Measurements from ENCODE around the gene ASPSCR1. TPM values are rescaled to one million over a fixed set of nuclear protein-coding genes. Genes with fewer than 3 reads are reported as not detected.
"Not testable (repeated sequence)": the region's sequence is repeated elsewhere in the genome, so short reads cannot be mapped to it uniquely, and the experiment has no call there.

ASPSCR1 gene
- total RNA-seq, 1 donor from 2014 or later, result 25.5 TPM

GRCh38 chr17:81973432-81973831 is 4.0 kb upstream of the ASPSCR1 start:
- no peak for DNase-seq (ENCODE audit: low spot score)
- intact Hi-C loops (cut with DNase I), result no loop called here

GRCh38 chr17:81976332-81977210 is 858 bp upstream of the ASPSCR1 start:
- intact Hi-C loops (cut with DNase I), result loop anchor here (5.0 kb wide), 1 partner anchor 46 kb away; the partner anchor contains the start of genes CENPX and LRRC45
- DNase-seq (ENCODE audit: low spot score), result no peak

GRCh38 chr17:81978524-81979298 is 1.3 kb downstream of the ASPSCR1 start:
- no peak for DNase-seq (ENCODE audit: low spot score)
- intact Hi-C loops (cut with DNase I), result loop anchor here (5.0 kb wide), 1 partner anchor 44 kb away; the partner anchor contains the start of genes CENPX and LRRC45

- intact Hi-C loops (cut with DNase I), result no loop called here
- no peak for DNase-seq (ENCODE audit: low spot score)
Observed at GRCh38 chr17:81980122-81980521, 2.7 kb downstream of the ASPSCR1 start.

GRCh38 chr17:81980707-81981343 is 3.4 kb downstream of the ASPSCR1 start:
- intact Hi-C loops (cut with DNase I), result no loop called here
- DNase-seq (ENCODE audit: low spot score), result no peak

- DNase-seq (ENCODE audit: low spot score); intact Hi-C loops (cut with DNase I): not testable (repeated sequence)
Observed at GRCh38 chr17:81981511-81981910, 4.1 kb downstream of the ASPSCR1 start.

GRCh38 chr17:81983011-81983638 is 5.7 kb downstream of the ASPSCR1 start:
- no peak for DNase-seq (ENCODE audit: low spot score)

GRCh38 chr17:81983639-81984373 is 6.4 kb downstream of the ASPSCR1 start:
- intact Hi-C loops (cut with DNase I), result no loop called here
- DNase-seq (ENCODE audit: low spot score), result no peak

More at GRCh38 chr17:81983011-81983638, 5.7 kb downstream of the ASPSCR1 start:
- intact Hi-C loops (cut with DNase I), result no loop called here

- intact Hi-C loops (cut with DNase I), result no loop called here
- no peak for DNase-seq (ENCODE audit: low spot score)
Observed at GRCh38 chr17:81984773-81985410, 7.5 kb downstream of the ASPSCR1 start.

GRCh38 chr17:81986606-81987005 is 9.2 kb downstream of the ASPSCR1 start:
- DNase-seq (ENCODE audit: low spot score), result no peak
- intact Hi-C loops (cut with DNase I), result no loop called here

GRCh38 chr17:81987161-81987770 is 9.8 kb downstream of the ASPSCR1 start:
- no peak for DNase-seq (ENCODE audit: low spot score)
- intact Hi-C loops (cut with DNase I), result no loop called here

- no peak for DNase-seq (ENCODE audit: low spot score)
- intact Hi-C loops (cut with DNase I), result no loop called here
Observed at GRCh38 chr17:81990836-81991683, 13.6 kb downstream of the ASPSCR1 start.

GRCh38 chr17:81991684-81992305 is 14.4 kb downstream of the ASPSCR1 start:
- intact Hi-C loops (cut with DNase I), result no loop called here

GRCh38 chr17:81992306-81993102 is 15.1 kb downstream of the ASPSCR1 start:
- DNase-seq (ENCODE audit: low spot score), result no peak
- intact Hi-C loops (cut with DNase I), result no loop called here

More at GRCh38 chr17:81991684-81992305, 14.4 kb downstream of the ASPSCR1 start:
- peak; percentile 85 for DNase-seq (ENCODE audit: low spot score)

GRCh38 chr17:81993729-81994592 is 16.5 kb downstream of the ASPSCR1 start:
- intact Hi-C loops (cut with DNase I), result no loop called here
- DNase-seq (ENCODE audit: low spot score), result no peak

Data from cardiac septum (tissue), 1 donor.